ENCODE results near the gene LRRC18. TPM values are rescaled to one million over a fixed set of nuclear protein-coding genes. Genes with fewer than 3 reads are reported as not detected.

The LRRC18 gene
- total RNA-seq, result not detected in 2 replicates

DNA sequence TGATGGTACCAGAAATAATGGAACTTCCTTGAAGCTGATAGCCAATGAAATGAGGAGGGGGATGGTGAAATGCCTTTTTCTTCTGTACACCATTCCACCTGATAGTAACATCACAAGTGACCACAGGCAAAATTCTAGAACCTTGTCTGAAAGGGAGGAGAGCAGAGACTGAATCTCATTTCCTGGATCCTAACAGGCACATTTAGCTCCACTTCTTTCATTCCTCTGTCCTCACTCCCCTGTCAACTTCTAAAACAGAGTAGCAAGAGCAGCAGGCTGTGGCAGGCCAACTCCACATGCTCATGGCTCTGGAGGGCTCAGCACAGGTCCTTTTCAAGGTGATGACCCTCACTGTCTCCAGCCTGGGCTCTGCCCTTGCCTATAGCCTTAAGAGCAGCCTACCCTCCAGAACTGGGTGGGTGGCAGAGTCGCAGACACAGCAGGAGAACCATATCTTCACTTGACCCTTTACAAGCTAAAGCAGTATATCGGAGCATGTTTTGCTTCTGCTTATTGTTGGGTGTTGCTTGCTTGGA, at the start of gene LRRC18:
TSS of gene LRRC18 (minus strand) at position 51 of the 536 bp plus-strand sequence. CDS start 25,685 bp downstream, outside the sequence.
- Mint-ChIP-seq H3K27ac (no peak within 1 kb of the TSS), H3K4me1 (no peaks in the 10 kb centered on the region)
- no peak for DNase-seq

GRCh38 chr10:48985621-48986158, 46.0 kb upstream of the LRRC18 start:
- no peaks in the 10 kb centered on the region for H3K9me3 Mint-ChIP-seq
- ATAC-seq (ENCODE audit: low read depth) (no peak), DNase-seq (no peak)
- no peak overlapping the region for H3K27ac Mint-ChIP-seq
- no peaks in the 10 kb centered on the region for H3K4me1 Mint-ChIP-seq
- ChIA-PET CTCF (no interaction called here), POLR2A (no interaction called here)
- no peak overlapping the region for H3K4me3 Mint-ChIP-seq
- TF ChIP-seq CTCF (IDR thresholded peaks at IDR 0.05), result no peak
- H3K27me3 Mint-ChIP-seq, result no peaks in the 10 kb centered on the region
- peaks cover 52% of the 10 kb centered on the region for H3K36me3 Mint-ChIP-seq (ENCODE audit: low read depth)
- intact Hi-C loops (cut with micrococcal nuclease), result loop anchor here (10.0 kb wide), 1 partner anchor 319 kb away; no protein-coding TSS in a partner anchor

More for the DNA sequence above, at the start of gene LRRC18:
- no peak within 1 kb of the TSS for H3K4me3 Mint-ChIP-seq
- no peaks in the 10 kb centered on the region for H3K27me3 Mint-ChIP-seq
- ChIA-PET POLR2A (no interaction called here), CTCF (no interaction called here)
- intact Hi-C loops (cut with micrococcal nuclease), result no loop called here
- ATAC-seq (ENCODE audit: low read depth), result no peak
- no peak for TF ChIP-seq CTCF (IDR thresholded peaks at IDR 0.05)
- H3K9me3 Mint-ChIP-seq, result no peaks in the 10 kb centered on the region
- H3K36me3 Mint-ChIP-seq (ENCODE audit: low read depth), result peaks cover 81% of the 10 kb centered on the region

GRCh38 chr10:48983648-48984351, 44.2 kb upstream of the LRRC18 start:
- Mint-ChIP-seq H3K27me3 (no peaks in the 10 kb centered on the region), H3K9me3 (no peaks in the 10 kb centered on the region), H3K27ac (no peak overlapping the region), H3K36me3 (ENCODE audit: low read depth) (peaks cover 71% of the 10 kb centered on the region), H3K4me1 (no peaks in the 10 kb centered on the region), H3K4me3 (no peak overlapping the region)
- CTCF ChIA-PET, result no interaction called here
- POLR2A ChIA-PET, result no interaction called here
- DNase-seq, result no peak
- intact Hi-C loops (cut with micrococcal nuclease), result loop anchor here (5.0 to 10.0 kb wide), 2 partner anchors 321 to 326 kb away; no protein-coding TSS in a partner anchor
- no peak for ATAC-seq (ENCODE audit: low read depth)
- no peak for TF ChIP-seq CTCF (IDR thresholded peaks at IDR 0.05)

DNA sequence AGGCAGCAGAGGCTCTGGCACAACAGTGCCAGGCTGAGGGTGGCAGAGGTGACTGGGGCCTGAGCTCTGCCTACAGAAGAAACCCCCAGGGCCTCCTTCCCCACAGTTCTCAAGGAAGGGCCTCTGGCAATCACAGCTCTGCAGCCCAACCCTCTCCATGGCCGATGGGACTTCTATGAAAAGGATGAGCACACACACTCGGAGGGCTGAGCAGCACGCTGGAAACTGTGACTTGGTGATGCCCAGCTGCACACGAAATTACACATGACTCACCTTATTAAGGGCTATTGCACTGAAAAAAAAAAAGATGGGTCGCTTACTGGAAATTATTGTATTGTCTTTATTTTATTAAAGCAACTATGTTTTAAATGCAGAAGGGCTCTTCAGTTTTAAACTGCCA, 42.9 kb upstream of the LRRC18 start:
- ATAC-seq (ENCODE audit: low read depth), result no peak
- Mint-ChIP-seq H3K36me3 (ENCODE audit: low read depth) (peaks cover 83% of the 10 kb centered on the region), H3K4me1 (no peaks in the 10 kb centered on the region), H3K27me3 (no peaks in the 10 kb centered on the region), H3K9me3 (no peaks in the 10 kb centered on the region), H3K27ac (no peak overlapping the region), H3K4me3 (no peak overlapping the region)
- no peak for TF ChIP-seq CTCF (IDR thresholded peaks at IDR 0.05)
- ChIA-PET POLR2A (interaction anchor here (0.6 kb wide), 1 partner anchor 896 kb away, joined by 4 read pairs; no protein-coding TSS in a partner anchor), CTCF (interaction anchor here (1.2 kb wide), 1 partner anchor 537 kb away, joined by 3 read pairs; no protein-coding TSS in a partner anchor)
- intact Hi-C loops (cut with micrococcal nuclease), result loop anchor here (5.0 to 10.0 kb wide), 2 partner anchors 322 to 325 kb away; no protein-coding TSS in a partner anchor
- DNase-seq, result no peak

DNA sequence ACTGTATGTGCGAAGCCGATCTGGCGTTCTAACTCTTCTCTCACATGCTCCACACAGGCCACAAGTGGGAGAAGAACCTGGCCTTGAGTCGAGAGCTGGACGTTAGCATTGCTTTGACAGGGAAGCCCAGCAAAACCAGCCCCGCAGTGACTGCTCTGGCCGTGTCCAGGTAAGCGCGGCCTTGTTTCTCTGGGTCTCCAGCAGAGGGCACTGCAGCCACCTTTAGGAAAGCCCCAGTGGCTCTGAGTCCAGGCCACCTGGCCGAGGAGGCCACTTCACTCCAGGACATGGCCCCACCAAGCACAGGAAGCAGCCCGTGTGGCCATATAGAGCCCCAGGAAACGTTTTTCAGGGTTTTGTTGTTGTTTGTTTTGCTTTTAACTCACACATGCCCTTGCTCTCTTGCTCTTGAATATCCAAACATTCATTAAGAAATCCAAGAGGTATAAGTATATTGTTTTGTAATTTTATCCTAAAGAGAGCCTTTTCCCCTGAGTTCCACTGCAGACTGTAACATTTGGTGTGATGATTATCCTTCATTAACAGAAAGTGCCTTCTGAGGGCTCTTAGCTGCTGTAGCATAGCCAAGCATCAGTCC, 41.8 kb upstream of the LRRC18 start:
- ChIA-PET CTCF (interaction anchor here (1.2 kb wide), 1 partner anchor 538 kb away, joined by 3 read pairs; no protein-coding TSS in a partner anchor), POLR2A (no interaction called here)
- peak overlapping the region; percentile 56 for H3K27ac Mint-ChIP-seq

More for the DNA sequence above, 41.8 kb upstream of the LRRC18 start:
- no peak overlapping the region for H3K4me3 Mint-ChIP-seq
- peak; percentile 23 for TF ChIP-seq CTCF (IDR thresholded peaks at IDR 0.05)
- peaks cover 93% of the 10 kb centered on the region for H3K36me3 Mint-ChIP-seq (ENCODE audit: low read depth)
- no peaks in the 10 kb centered on the region for H3K9me3 Mint-ChIP-seq
- peak; percentile 37 for ATAC-seq (ENCODE audit: low read depth)
- intact Hi-C loops (cut with micrococcal nuclease), result loop anchor here (1.0 to 10.0 kb wide), 5 partner anchors 183 to 538 kb away; no protein-coding TSS in a partner anchor
- no peaks in the 10 kb centered on the region for H3K4me1 Mint-ChIP-seq
- H3K27me3 Mint-ChIP-seq, result no peaks in the 10 kb centered on the region
- DNase-seq, result peak; percentile 28

All from activated B cell treated with CpG ODN at 0.5 μM for 24 hours (primary cell).